Body of pancreas (tissue), 4 donors: ENCODE measurements around the gene SPAG9.

Source experiments
- CTCF ChIP-seq, 7 experiments: fragments of 450-650 bp in 4 of 7; fragments of 200-600 bp in 3 of 7; sonication (generic) in 3 of 7; IDR thresholded peaks; one replicate each; pipeline ENCODE4 v1.5.1; 2016 to 2019; ENCODE audit warnings: antibody characterized with exemption in 7 of 7
- POLR2A ChIP-seq, 3 donors: fragments of 450-650 bp; IDR thresholded peaks; one replicate each; pipeline ENCODE4 v1.6.1; 2016; ENCODE audit warnings: antibody characterized with exemption in 3 of 3, mild to moderate bottlenecking in 2 of 3

GRCh38 chr17:50925296-50925891 lies 195.3 kb downstream of the SPAG9 start:
- TF ChIP-seq CTCF (IDR thresholded peaks at IDR 0.05) = no peak
- no peak for TF ChIP-seq POLR2A (IDR thresholded peaks at IDR 0.05)
